Measurements from ENCODE around the gene TSLP. TPM values are rescaled to one million over a fixed set of nuclear protein-coding genes. Genes with fewer than 3 reads are reported as not detected.

TSLP gene
- total RNA-seq, 1 donor from 2014 or later, result 2.0 TPM

- Histone ChIP-seq H3K4me1 (no peaks in the 10 kb centered on the region), H3K4me3 (no peak overlapping the region), H3K9me3 (no peaks in the 10 kb centered on the region), H3K27me3 (no peaks in the 10 kb centered on the region), H3K36me3 (peaks cover 0 to 63% of the 10 kb centered on the region in 2 donors), H3K27ac (no peak overlapping the region)
- TF ChIP-seq POLR2A (IDR thresholded peaks at IDR 0.05) (no peak), POLR2AphosphoS5 (IDR thresholded peaks at IDR 0.05; ENCODE audit: insufficient read depth in 1 of 2, low read depth in 1 of 2) (no peak), CTCF (IDR thresholded peaks at IDR 0.05) (no peak)
- no peak for DNase-seq (ENCODE audit: extremely low spot score in 2 of 2)
- intact Hi-C loops (cut with DNase I), result no loop called here
Observed at GRCh38 chr5:111122398-111122797, 50.9 kb downstream of the TSLP start.

- intact Hi-C loops (cut with DNase I), result no loop called here
- Histone ChIP-seq H3K36me3 (peaks cover 0 to 50% of the 10 kb centered on the region in 2 donors), H3K27ac (no peak overlapping the region), H3K4me1 (no peaks in the 10 kb centered on the region), H3K4me3 (no peak overlapping the region), H3K27me3 (no peaks in the 10 kb centered on the region), H3K9me3 (no peaks in the 10 kb centered on the region)
- TF ChIP-seq POLR2A (IDR thresholded peaks at IDR 0.05), result no peak
- TF ChIP-seq CTCF (IDR thresholded peaks at IDR 0.05), result no peak
- TF ChIP-seq POLR2AphosphoS5 (IDR thresholded peaks at IDR 0.05; ENCODE audit: insufficient read depth in 1 of 2, low read depth in 1 of 2), result no peak
- DNase-seq (ENCODE audit: extremely low spot score in 2 of 2), result no peak
Observed at GRCh38 chr5:111124793-111125192, 53.3 kb downstream of the TSLP start.

- Histone ChIP-seq H3K4me3 (no peak overlapping the region), H3K4me1 (no peaks in the 10 kb centered on the region), H3K27ac (no peak overlapping the region), H3K9me3 (no peaks in the 10 kb centered on the region), H3K27me3 (no peaks in the 10 kb centered on the region), H3K36me3 (peaks cover 0 to 31% of the 10 kb centered on the region in 2 donors)
- DNase-seq (ENCODE audit: extremely low spot score in 2 of 2), result no peak
- TF ChIP-seq POLR2AphosphoS5 (IDR thresholded peaks at IDR 0.05; ENCODE audit: insufficient read depth in 1 of 2, low read depth in 1 of 2) (no peak), CTCF (IDR thresholded peaks at IDR 0.05) (no peak), POLR2A (IDR thresholded peaks at IDR 0.05) (no peak)
- intact Hi-C loops (cut with DNase I), result no loop called here
Observed at GRCh38 chr5:111126896-111127295, 55.4 kb downstream of the TSLP start.

Other genes starting within 250 kb of the TSLP start
- gene WDR36, start 20.6 kb downstream of the TSLP start, total RNA-seq, result 27.5 TPM
- gene CAMK4, start 152.7 kb downstream of the TSLP start, total RNA-seq, result 11.8 TPM